Omental fat pad (tissue), 4 donors: ENCODE measurements around the gene MRPS7. TPM values are rescaled to one million over a fixed set of nuclear protein-coding genes. Genes with fewer than 3 reads are reported as not detected.
"Not testable (repeated sequence)": the region's sequence is repeated elsewhere in the genome, so short reads cannot be mapped to it uniquely, and the experiment has no call there.

ENCODE experiments used
- ATAC-seq: fragments of 150-250 bp; one replicate; pipeline ENCODE4 v1.9.1; 2016; ENCODE audit warnings: mild to moderate bottlenecking, moderate library complexity; ENCODE audit not compliant: low FRiP score
- DNase-seq: peaks from one replicate; pipeline ENCODE4 v3.0.0-alpha.2; 2019; ENCODE audit warnings: low spot score
- CTCF ChIP-seq, 3 donors: fragments of 450-650 bp; IDR thresholded peaks; one replicate each; pipeline ENCODE4 v1.5.1; 2016 to 2017; ENCODE audit warnings: antibody characterized with exemption in 3 of 3, mild to moderate bottlenecking in 3 of 3, moderate library complexity in 2 of 3
- total RNA-seq, 4 donors: library from RNA; depleted of rRNA; stranded (reverse); fragments of >200 nt; gene quantifications; one replicate each; pipeline ENCODE4 v1.1.0, GENCODE V29; 2016

The MRPS7 gene
- total RNA-seq, 4 donors from 2014 or later = 27.1 to 48.3 (median 38.4) TPM

GRCh38 chr17:75271233-75271954, 9.7 kb downstream of the MRPS7 start:
- ATAC-seq (peak; percentile 86), DNase-seq (no peak)
- TF ChIP-seq CTCF (IDR thresholded peaks at IDR 0.05) = peak in 2 of 3 donors; percentile 62 to 94

DNA sequence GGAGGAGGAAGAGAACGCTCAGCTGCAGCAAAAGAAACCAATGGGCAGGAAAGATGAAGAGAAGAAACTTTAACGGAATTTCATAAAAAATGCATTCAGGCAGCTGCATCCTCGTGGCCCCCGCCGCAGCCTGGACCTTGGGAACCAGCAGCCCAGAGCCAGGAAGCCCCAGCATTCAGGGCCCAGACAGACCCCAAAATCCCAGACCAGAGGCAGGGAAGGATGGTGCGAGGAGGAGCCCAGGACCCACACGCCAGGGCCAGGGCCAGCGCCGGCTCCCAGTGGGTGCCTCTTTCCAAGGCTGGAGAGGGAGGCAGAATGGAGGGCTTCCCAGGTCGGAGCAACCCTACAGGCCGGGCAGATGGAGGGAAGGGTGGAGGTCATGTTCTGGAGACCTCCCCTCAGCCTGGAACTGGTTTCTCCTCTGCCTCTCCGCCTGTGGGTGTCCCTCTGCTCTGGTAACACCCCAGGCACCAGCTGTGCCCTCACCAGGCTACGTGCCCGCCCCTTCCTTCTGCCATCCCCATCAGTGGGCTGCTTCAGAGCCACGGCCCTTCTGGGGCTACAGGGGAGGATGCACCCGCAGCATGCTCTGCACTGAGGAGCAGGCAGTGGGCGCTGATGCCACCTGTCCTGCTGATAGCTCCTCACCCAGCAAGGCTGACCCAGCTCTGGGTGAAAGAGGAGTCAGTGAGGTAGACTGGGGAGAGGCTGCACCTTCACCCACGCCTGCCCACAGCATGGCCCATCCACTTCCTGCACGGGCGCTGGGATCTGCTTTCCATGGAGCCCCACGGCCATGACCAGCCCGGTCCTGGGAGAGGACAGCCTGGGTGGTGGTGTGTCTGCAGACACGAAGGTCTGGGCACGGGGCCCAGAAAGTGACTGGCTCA, 10.5 kb downstream of the MRPS7 start:
- TF ChIP-seq CTCF (IDR thresholded peaks at IDR 0.05) = no peak
- ATAC-seq = peak; percentile 1
- DNase-seq = no peak

DNA sequence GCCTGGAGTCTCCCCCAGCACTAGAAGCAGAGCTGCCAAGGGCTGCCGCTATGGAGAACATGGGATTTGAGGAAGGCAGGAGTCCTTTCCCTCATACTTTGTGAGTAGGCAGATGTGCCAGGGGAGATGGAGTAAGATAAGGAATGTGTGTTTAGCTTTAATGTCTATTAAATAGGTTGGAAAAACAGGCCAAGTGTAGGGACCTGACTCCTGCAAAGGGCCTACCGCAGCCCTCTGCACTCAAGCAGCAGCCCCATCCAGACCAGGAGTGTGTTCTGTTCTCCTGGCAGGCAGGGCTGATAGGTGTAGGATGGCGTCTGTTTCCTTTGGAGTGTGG, 11.1 kb downstream of the MRPS7 start:
- ATAC-seq (no peak), DNase-seq (no peak)
- TF ChIP-seq CTCF (IDR thresholded peaks at IDR 0.05) = no peak

GRCh38 chr17:75273977-75274708, 12.5 kb downstream of the MRPS7 start:
- no peak for TF ChIP-seq CTCF (IDR thresholded peaks at IDR 0.05)
- no peak for DNase-seq
- ATAC-seq = no peak

- DNase-seq = no peak
- TF ChIP-seq CTCF (IDR thresholded peaks at IDR 0.05) = no peak
- ATAC-seq = no peak
Observed at GRCh38 chr17:75277664-75278071, 16.0 kb downstream of the MRPS7 start.

- DNase-seq, ATAC-seq: not testable (repeated sequence)
Observed at GRCh38 chr17:75280189-75280588, 18.5 kb downstream of the MRPS7 start.

- TF ChIP-seq CTCF (IDR thresholded peaks at IDR 0.05) = no peak
- ATAC-seq (no peak), DNase-seq (no peak)
Observed at GRCh38 chr17:75285123-75285522, 23.4 kb downstream of the MRPS7 start.
